Mucosa of rectum (tissue), 2 donors: Measurements from ENCODE around the gene HSPA8.

ENCODE experiments used
- H3K27ac ChIP-seq, 2 donors: one replicate each; pipeline ENCODE4 v1.7.0; 2013; ENCODE audit warnings: inconsistent platforms in 2 of 2, low read depth in 2 of 2, low read length in 2 of 2
- H3K27me3 ChIP-seq, 2 donors: one replicate each; pipeline ENCODE4 v1.7.0; 2013; ENCODE audit warnings: low read length in 2 of 2; ENCODE audit not compliant: control insufficient read depth in 2 of 2, insufficient read depth in 2 of 2
- H3K36me3 ChIP-seq, 2 donors: one replicate each; pipeline ENCODE4 v1.7.0; 2013; ENCODE audit warnings: low read length in 2 of 2; ENCODE audit not compliant: control insufficient read depth in 2 of 2, insufficient read depth in 2 of 2
- H3K4me1 ChIP-seq, 2 donors: one replicate each; pipeline ENCODE4 v1.7.0; 2013; ENCODE audit warnings: low read length in 2 of 2, mild to moderate bottlenecking in 1 of 2; ENCODE audit not compliant: control insufficient read depth in 2 of 2, insufficient read depth in 2 of 2
- H3K4me3 ChIP-seq, 2 donors: one replicate each; pipeline ENCODE4 v1.7.0; 2013; ENCODE audit warnings: low read length in 2 of 2
- H3K9ac ChIP-seq, 2 donors: one replicate each; pipeline ENCODE4 v1.7.0; 2013; ENCODE audit warnings: low read length in 2 of 2, low read depth in 1 of 2, mild to moderate bottlenecking in 1 of 2
- H3K9me3 ChIP-seq, 2 donors: one replicate each; pipeline ENCODE4 v1.7.0; 2013; ENCODE audit warnings: low read length in 2 of 2; ENCODE audit not compliant: control insufficient read depth in 2 of 2
- donor health status: healthy.
- donor health status: Normal muscosa, but diverticular disease.

The HSPA8 gene

GRCh38 chr11:123061403-123062157, at the start of gene HSPA8:
HSPA8 (minus strand) TSS chr11:123062136; CDS start chr11:123061324, 812 bp downstream.
- peaks cover 34 to 43% of the 10 kb centered on the region in 2 donors for H3K4me1 ChIP-seq
- peak within 1 kb of the TSS; percentile 97 to 98 for H3K4me3 ChIP-seq
- no peaks in the 10 kb centered on the region for H3K27me3 ChIP-seq
- H3K27ac ChIP-seq: peak within 1 kb of the TSS; percentile 100
- peaks cover 42 to 45% of the 10 kb centered on the region in 2 donors for H3K36me3 ChIP-seq
- H3K9me3 ChIP-seq: no peaks in the 10 kb centered on the region
- H3K9ac ChIP-seq: peak within 1 kb of the TSS; percentile 97 to 99

GRCh38 chr11:123111465-123111864, 49.5 kb upstream of the HSPA8 start:
- no peak overlapping the region for H3K4me3 ChIP-seq
- no peaks in the 10 kb centered on the region for H3K36me3 ChIP-seq
- no peaks in the 10 kb centered on the region for H3K9me3 ChIP-seq
- H3K4me1 ChIP-seq: no peaks in the 10 kb centered on the region
- H3K27me3 ChIP-seq: no peaks in the 10 kb centered on the region
- H3K27ac ChIP-seq: no peak overlapping the region
- H3K9ac ChIP-seq: no peak overlapping the region

- H3K27me3 ChIP-seq: no peaks in the 10 kb centered on the region
- H3K9ac ChIP-seq: no peak overlapping the region
- no peak overlapping the region for H3K4me3 ChIP-seq
- no peaks in the 10 kb centered on the region for H3K36me3 ChIP-seq
- H3K4me1 ChIP-seq: no peaks in the 10 kb centered on the region
- no peak overlapping the region for H3K27ac ChIP-seq
- no peaks in the 10 kb centered on the region for H3K9me3 ChIP-seq
Observed at GRCh38 chr11:123110397-123110796, 48.5 kb upstream of the HSPA8 start.

- no peaks in the 10 kb centered on the region for H3K36me3 ChIP-seq
- H3K27ac ChIP-seq: no peak overlapping the region
- no peaks in the 10 kb centered on the region for H3K4me1 ChIP-seq
Observed at GRCh38 chr11:123107945-123108495, 46.1 kb upstream of the HSPA8 start.

GRCh38 chr11:123104697-123105096, 42.8 kb upstream of the HSPA8 start:
- Histone ChIP-seq H3K36me3 (no peaks in the 10 kb centered on the region), H3K4me1 (no peaks in the 10 kb centered on the region), H3K4me3 (no peak overlapping the region), H3K9me3 (no peaks in the 10 kb centered on the region), H3K9ac (no peak overlapping the region), H3K27ac (no peak overlapping the region), H3K27me3 (no peaks in the 10 kb centered on the region)

More at GRCh38 chr11:123107945-123108495, 46.1 kb upstream of the HSPA8 start:
- Histone ChIP-seq H3K27me3 (no peaks in the 10 kb centered on the region), H3K9ac (no peak overlapping the region), H3K4me3 (no peak overlapping the region), H3K9me3 (no peaks in the 10 kb centered on the region)

- no peaks in the 10 kb centered on the region for H3K36me3 ChIP-seq
- no peak overlapping the region for H3K4me3 ChIP-seq
- no peak overlapping the region for H3K9ac ChIP-seq
- no peaks in the 10 kb centered on the region for H3K27me3 ChIP-seq
- peak overlapping the region in 1 of 2 donors; percentile 22 for H3K27ac ChIP-seq
- H3K4me1 ChIP-seq: no peaks in the 10 kb centered on the region
- H3K9me3 ChIP-seq: no peaks in the 10 kb centered on the region
Observed at GRCh38 chr11:123103326-123103980, 41.5 kb upstream of the HSPA8 start.

GRCh38 chr11:123100379-123101085, 38.6 kb upstream of the HSPA8 start:
- Histone ChIP-seq H3K36me3 (no peaks in the 10 kb centered on the region), H3K27ac (no peak overlapping the region), H3K9me3 (no peaks in the 10 kb centered on the region), H3K4me1 (no peaks in the 10 kb centered on the region), H3K4me3 (no peak overlapping the region), H3K27me3 (no peaks in the 10 kb centered on the region), H3K9ac (no peak overlapping the region)

GRCh38 chr11:123098990-123099389, 37.1 kb upstream of the HSPA8 start:
- H3K9ac ChIP-seq: no peak overlapping the region
- H3K4me1 ChIP-seq: no peaks in the 10 kb centered on the region
- H3K27me3 ChIP-seq: no peaks in the 10 kb centered on the region
- no peak overlapping the region for H3K27ac ChIP-seq
- H3K4me3 ChIP-seq: no peak overlapping the region
- H3K36me3 ChIP-seq: no peaks in the 10 kb centered on the region
- no peaks in the 10 kb centered on the region for H3K9me3 ChIP-seq

GRCh38 chr11:123093739-123094138, 31.8 kb upstream of the HSPA8 start:
- H3K27me3 ChIP-seq: no peaks in the 10 kb centered on the region
- H3K36me3 ChIP-seq: no peaks in the 10 kb centered on the region
- no peak overlapping the region for H3K27ac ChIP-seq
- no peaks in the 10 kb centered on the region for H3K9me3 ChIP-seq
- H3K9ac ChIP-seq: no peak overlapping the region
- H3K4me3 ChIP-seq: no peak overlapping the region
- H3K4me1 ChIP-seq: no peaks in the 10 kb centered on the region

- H3K27ac ChIP-seq: no peak overlapping the region
- H3K4me1 ChIP-seq: no peaks in the 10 kb centered on the region
- no peak overlapping the region for H3K4me3 ChIP-seq
- no peaks in the 10 kb centered on the region for H3K9me3 ChIP-seq
- no peaks in the 10 kb centered on the region for H3K36me3 ChIP-seq
- no peak overlapping the region for H3K9ac ChIP-seq
- H3K27me3 ChIP-seq: no peaks in the 10 kb centered on the region
Observed at GRCh38 chr11:123091506-123091905, 29.6 kb upstream of the HSPA8 start.
